OCI-LY3 (cell line): ENCODE measurements around the gene DEDD2.

Experiments used
- H2AFZ ChIP-seq: fragments of 200-600, 300-600 bp; shearing (Covaris generic); 2 replicates; pipeline ENCODE4 v1.6.0; 2014; ENCODE audit warnings: antibody characterized with exemption, low read depth, low read length
- H3K27ac ChIP-seq: fragments of 200-600, 300-600 bp; sonication (generic); 2 replicates; pipeline ENCODE4 v1.5.1; 2014; ENCODE audit warnings: mild to moderate bottlenecking, low read length, moderate library complexity, mixed read lengths
- H3K27me3 ChIP-seq: fragments of 200-600, 300-600 bp; sonication (generic); 2 replicates; pipeline ENCODE4 v1.6.1; 2014; ENCODE audit warnings: low read depth, low read length, mixed read lengths
- H3K36me3 ChIP-seq: fragments of 200-600, 300-600 bp; sonication (generic); replicated peaks from 2 replicates; pipeline ENCODE3; 2014; ENCODE audit warnings: low read depth, low read length, mixed read lengths
- H3K4me1 ChIP-seq: fragments of 300-600, 200-600 bp; sonication (generic); 2 replicates; pipeline ENCODE4 v1.6.1; 2014; ENCODE audit warnings: low read length, mixed read lengths
- H3K4me2 ChIP-seq: fragments of 200-600, 300-600 bp; sonication (generic); 2 replicates; pipeline ENCODE4 v1.6.1; 2014; ENCODE audit warnings: low read length, mixed read lengths
- H3K4me3 ChIP-seq: fragments of 300-600, 200-600 bp; sonication (generic); 2 replicates; pipeline ENCODE4 v1.5.1; 2014; ENCODE audit warnings: antibody characterized with exemption, mild to moderate bottlenecking, low read length, moderate library complexity
- H3K79me2 ChIP-seq: fragments of 300-600, 200-600 bp; shearing (Covaris generic); 2 replicates; pipeline ENCODE4 v1.6.1; 2014; ENCODE audit warnings: mild to moderate bottlenecking, low read length, mixed read lengths
- H3K9ac ChIP-seq: fragments of 300-600, 200-600 bp; shearing (Covaris generic); 2 replicates; pipeline ENCODE4 v1.6.0; 2014; ENCODE audit warnings: mild to moderate bottlenecking, low read length, moderate library complexity
- H3K9me3 ChIP-seq: fragments of 200-600, 300-600 bp; shearing (Covaris generic); 2 replicates; pipeline ENCODE4 v1.6.1; 2014; ENCODE audit warnings: low read length, mixed read lengths; ENCODE audit not compliant: insufficient read depth
- H4K20me1 ChIP-seq: fragments of 200-600, 300-600 bp; sonication (generic); 2 replicates; pipeline ENCODE4 v1.6.1; 2016; ENCODE audit warnings: low read length, mixed read lengths; ENCODE audit not compliant: insufficient read depth
- CTCF ChIP-seq: fragments of 200-600, 300-600 bp; sonication (generic); IDR thresholded peaks from 2 replicates; pipeline ENCODE4 v1.5.1; 2014; ENCODE audit warnings: antibody characterized with exemption, low read length, low read depth
- EZH2phosphoT487 ChIP-seq: fragments of 200-600 bp; shearing (Covaris generic); IDR thresholded peaks from 2 replicates; pipeline ENCODE4 v1.6.1; 2018; ENCODE audit warnings: antibody characterized with exemption, mixed run types, low read depth

Gene DEDD2

GRCh38 chr19:42152910-42153671 lies 64.4 kb downstream of the DEDD2 start:
- Histone ChIP-seq H3K79me2 (no peaks in the 10 kb centered on the region), H4K20me1 (no peaks in the 10 kb centered on the region), H3K4me3 (no peak overlapping the region), H3K4me2 (peak overlapping the region; percentile 22; the same call in 1 of the 2 replicates), H3K36me3 (no peaks in the 10 kb centered on the region), H2AFZ (no peak overlapping the region), H3K27me3 (no peaks in the 10 kb centered on the region), H3K27ac (no peak overlapping the region), H3K9me3 (no peaks in the 10 kb centered on the region), H3K9ac (no peak overlapping the region), H3K4me1 (peaks cover 39% of the 10 kb centered on the region)
- no peak for TF ChIP-seq CTCF

- H3K4me1 ChIP-seq = peaks cover 39% of the 10 kb centered on the region
- TF ChIP-seq CTCF = no peak
- H4K20me1 ChIP-seq = no peaks in the 10 kb centered on the region
- H3K9ac ChIP-seq = no peak overlapping the region
- H2AFZ ChIP-seq = no peak overlapping the region
- H3K4me2 ChIP-seq = no peak overlapping the region
- H3K9me3 ChIP-seq = no peaks in the 10 kb centered on the region
- no peaks in the 10 kb centered on the region for H3K27me3 ChIP-seq
- no peak overlapping the region for H3K27ac ChIP-seq
- H3K79me2 ChIP-seq = no peaks in the 10 kb centered on the region
- H3K4me3 ChIP-seq = no peak overlapping the region
- no peaks in the 10 kb centered on the region for H3K36me3 ChIP-seq
Observed at GRCh38 chr19:42151782-42152684, 65.4 kb downstream of the DEDD2 start.

- Histone ChIP-seq H2AFZ (no peak overlapping the region), H4K20me1 (no peaks in the 10 kb centered on the region), H3K79me2 (no peaks in the 10 kb centered on the region), H3K4me3 (no peak overlapping the region), H3K36me3 (no peaks in the 10 kb centered on the region), H3K4me2 (no peak overlapping the region), H3K27me3 (no peaks in the 10 kb centered on the region), H3K9me3 (no peaks in the 10 kb centered on the region), H3K4me1 (peaks cover 37% of the 10 kb centered on the region), H3K27ac (no peak overlapping the region), H3K9ac (no peak overlapping the region)
- TF ChIP-seq CTCF (no peak), EZH2phosphoT487 (no peak)
Observed at GRCh38 chr19:42150911-42151361, 66.5 kb downstream of the DEDD2 start.

- H3K27me3 ChIP-seq = no peaks in the 10 kb centered on the region
- H3K9ac ChIP-seq = no peak overlapping the region
- no peak overlapping the region for H3K27ac ChIP-seq
- H4K20me1 ChIP-seq = no peaks in the 10 kb centered on the region
- no peak for TF ChIP-seq CTCF
- no peak for TF ChIP-seq EZH2phosphoT487
- no peak overlapping the region for H3K4me2 ChIP-seq
- H3K9me3 ChIP-seq = no peaks in the 10 kb centered on the region
- H2AFZ ChIP-seq = no peak overlapping the region
- no peaks in the 10 kb centered on the region for H3K36me3 ChIP-seq
- H3K79me2 ChIP-seq = no peaks in the 10 kb centered on the region
- H3K4me3 ChIP-seq = no peak overlapping the region
- H3K4me1 ChIP-seq = peaks cover 32% of the 10 kb centered on the region
Observed at GRCh38 chr19:42150364-42150763, 67.1 kb downstream of the DEDD2 start.
